Loucy (cell line): ENCODE results near the gene PLSCR1.
"Not testable (repeated sequence)": the region's sequence is repeated elsewhere in the genome, so short reads cannot be mapped to it uniquely, and the experiment has no call there.

Experiments used
- H2AFZ ChIP-seq: fragments of 200-600 bp; sonication (generic); 2 replicates; pipeline ENCODE4 v1.6.0; 2016; ENCODE audit warnings: antibody characterized with exemption, mild to moderate bottlenecking, low read length, moderate library complexity
- H3F3A ChIP-seq: fragments of 200-600 bp; 2 replicates; pipeline ENCODE4 v1.6.0; 2016; ENCODE audit warnings: antibody characterized with exemption, low read depth, mild to moderate bottlenecking
- H3K27me3 ChIP-seq: fragments of 200-600 bp; sonication (generic); 2 replicates; pipeline ENCODE4 v1.6.1; 2014; ENCODE audit warnings: low read length, mild to moderate bottlenecking; ENCODE audit not compliant: insufficient read depth, poor library complexity, severe bottlenecking
- H3K36me3 ChIP-seq: fragments of 200-600 bp; sonication (generic); 2 replicates; pipeline ENCODE4 v1.6.1; 2016; ENCODE audit warnings: low read length; ENCODE audit not compliant: insufficient read depth
- H3K4me1 ChIP-seq: fragments of 200-600 bp; sonication (generic); 2 replicates; pipeline ENCODE4 v1.5.1; 2014; ENCODE audit warnings: low read length, mild to moderate bottlenecking; ENCODE audit not compliant: insufficient read depth, poor library complexity, severe bottlenecking
- H3K4me2 ChIP-seq: fragments of 200-600 bp; sonication (generic); 2 replicates; pipeline ENCODE4 v1.6.0; 2014; ENCODE audit warnings: antibody characterized with exemption, low read length, low read depth, mild to moderate bottlenecking; ENCODE audit not compliant: poor library complexity, severe bottlenecking
- H3K4me3 ChIP-seq: fragments of 200-600 bp; sonication (generic); 2 replicates; pipeline ENCODE4 v1.5.1; 2014; ENCODE audit warnings: low read length, mild to moderate bottlenecking, mixed read lengths; ENCODE audit not compliant: poor library complexity, severe bottlenecking
- H3K79me2 ChIP-seq: fragments of 200-600 bp; sonication (generic); 2 replicates; pipeline ENCODE4 v1.6.1; 2014; ENCODE audit warnings: low read length; ENCODE audit not compliant: insufficient read depth
- H3K9ac ChIP-seq: fragments of 200-600 bp; sonication (generic); 2 replicates; pipeline ENCODE4 v1.6.0; 2014; ENCODE audit warnings: mild to moderate bottlenecking, low read depth, low read length, moderate library complexity; ENCODE audit not compliant: poor library complexity, severe bottlenecking
- H3K9me2 ChIP-seq: fragments of 200-600 bp; sonication (generic); replicated peaks from 2 replicates; pipeline ENCODE4 v1.6.1; 2016; ENCODE audit warnings: low read depth, low read length, mixed read lengths
- H3K9me3 ChIP-seq: fragments of 200-600 bp; sonication (generic); 2 replicates; pipeline ENCODE4 v1.6.1; 2014; ENCODE audit warnings: mild to moderate bottlenecking, antibody characterized with exemption, low read length, low read depth; ENCODE audit not compliant: insufficient read depth
- H4K20me1 ChIP-seq: fragments of 200-600 bp; sonication (generic); 2 replicates; pipeline ENCODE4 v1.6.0; 2014; ENCODE audit warnings: antibody characterized with exemption, low read length, mild to moderate bottlenecking; ENCODE audit not compliant: insufficient read depth, poor library complexity, severe bottlenecking
- EZH2phosphoT487 ChIP-seq: fragments of 200-600 bp; IDR thresholded peaks from 2 replicates; pipeline ENCODE4 v1.6.1; 2018; ENCODE audit warnings: antibody characterized with exemption, mild to moderate bottlenecking, moderate library complexity, borderline replicate concordance
- TF ChIP-seq, protein P1 (sequence below): fragments of 200-600 bp; sonication (generic); conservative IDR thresholded peaks from 2 replicates; pipeline ENCODE4 v1.5.1; 2014; ENCODE audit warnings: mild to moderate bottlenecking, antibody characterized with exemption, low read length

Gene PLSCR1

GRCh38 chr3:146524961-146525360 lies 19.4 kb downstream of the PLSCR1 start:
- Histone ChIP-seq H3K4me3 (no peak overlapping the region), H3F3A (no peaks in the 10 kb centered on the region), H3K9ac (no peak overlapping the region), H4K20me1 (no peaks in the 10 kb centered on the region), H3K4me1 (no peaks in the 10 kb centered on the region), H3K9me2 (no peaks in the 10 kb centered on the region), H3K27me3 (no peaks in the 10 kb centered on the region), H3K4me2 (no peak overlapping the region), H3K9me3 (no peaks in the 10 kb centered on the region), H3K36me3 (peaks cover 42% of the 10 kb centered on the region; the same call in 1 of the 2 replicates), H3K79me2 (no peaks in the 10 kb centered on the region), H2AFZ (no peak overlapping the region)
- TF ChIP-seq EZH2phosphoT487, result no peak
- TF ChIP-seq, protein P1, sequence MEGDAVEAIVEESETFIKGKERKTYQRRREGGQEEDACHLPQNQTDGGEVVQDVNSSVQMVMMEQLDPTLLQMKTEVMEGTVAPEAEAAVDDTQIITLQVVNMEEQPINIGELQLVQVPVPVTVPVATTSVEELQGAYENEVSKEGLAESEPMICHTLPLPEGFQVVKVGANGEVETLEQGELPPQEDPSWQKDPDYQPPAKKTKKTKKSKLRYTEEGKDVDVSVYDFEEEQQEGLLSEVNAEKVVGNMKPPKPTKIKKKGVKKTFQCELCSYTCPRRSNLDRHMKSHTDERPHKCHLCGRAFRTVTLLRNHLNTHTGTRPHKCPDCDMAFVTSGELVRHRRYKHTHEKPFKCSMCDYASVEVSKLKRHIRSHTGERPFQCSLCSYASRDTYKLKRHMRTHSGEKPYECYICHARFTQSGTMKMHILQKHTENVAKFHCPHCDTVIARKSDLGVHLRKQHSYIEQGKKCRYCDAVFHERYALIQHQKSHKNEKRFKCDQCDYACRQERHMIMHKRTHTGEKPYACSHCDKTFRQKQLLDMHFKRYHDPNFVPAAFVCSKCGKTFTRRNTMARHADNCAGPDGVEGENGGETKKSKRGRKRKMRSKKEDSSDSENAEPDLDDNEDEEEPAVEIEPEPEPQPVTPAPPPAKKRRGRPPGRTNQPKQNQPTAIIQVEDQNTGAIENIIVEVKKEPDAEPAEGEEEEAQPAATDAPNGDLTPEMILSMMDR, result no peak

DNA sequence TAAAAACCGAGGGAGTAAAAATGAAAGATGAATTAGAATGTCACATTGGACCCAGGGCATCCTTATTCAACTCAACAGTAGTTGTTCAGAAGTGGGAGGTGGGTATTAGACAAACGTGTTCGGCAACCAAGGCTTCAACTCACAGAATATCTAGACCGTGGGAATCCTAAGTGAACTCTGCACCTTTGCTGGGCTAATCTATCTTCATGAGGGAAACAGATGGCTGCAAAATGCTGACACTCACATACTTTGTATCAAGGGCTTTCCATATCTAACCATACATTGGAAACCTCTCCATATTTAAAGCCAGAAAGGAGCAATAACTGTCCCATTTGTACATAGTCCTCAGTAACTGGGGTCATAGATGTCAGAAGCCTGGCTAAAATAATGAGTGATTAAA lies 20.9 kb downstream of the PLSCR1 start:
- H3K9ac ChIP-seq, result no peak overlapping the region
- TF ChIP-seq, protein P1, result no peak
- no peak for TF ChIP-seq EZH2phosphoT487
- no peak overlapping the region for H3K4me3 ChIP-seq
- no peaks in the 10 kb centered on the region for H4K20me1 ChIP-seq
- H3K27me3 ChIP-seq, result no peaks in the 10 kb centered on the region
- H3F3A ChIP-seq, result no peaks in the 10 kb centered on the region
- no peaks in the 10 kb centered on the region for H3K9me2 ChIP-seq
- no peak overlapping the region for H3K4me2 ChIP-seq
- H3K36me3 ChIP-seq, result peaks cover 40% of the 10 kb centered on the region; the same call in 1 of the 2 replicates
- no peaks in the 10 kb centered on the region for H3K4me1 ChIP-seq
- no peaks in the 10 kb centered on the region for H3K9me3 ChIP-seq
- H2AFZ ChIP-seq, result no peak overlapping the region
- no peaks in the 10 kb centered on the region for H3K79me2 ChIP-seq

GRCh38 chr3:146522174-146523158 lies 21.9 kb downstream of the PLSCR1 start:
- not testable (repeated sequence) for H3K9me3 ChIP-seq, H3K9me2 ChIP-seq, H3K4me3 ChIP-seq, H3K4me2 ChIP-seq, H2AFZ ChIP-seq, H3K79me2 ChIP-seq, H3F3A ChIP-seq, H3K4me1 ChIP-seq, H3K27me3 ChIP-seq, H4K20me1 ChIP-seq, H3K9ac ChIP-seq
- H3K36me3 ChIP-seq, result peaks cover 30% of the 10 kb centered on the region; the same call in 1 of the 2 replicates
